Activated gamma-delta T cell treated with Interleukin-2 at 50 U/mL for 16 hours (primary cell): Measurements from ENCODE around the gene TENM4.

Experiments
- DNase-seq: peaks from one replicate; pipeline ENCODE4 v3.0.0-alpha.2; 2020

The TENM4 gene

GRCh38 chr11:79101656-79102055, 339.2 kb downstream of the TENM4 start:
- DNase-seq, result no peak

- no peak for DNase-seq
Measured at GRCh38 chr11:79100093-79100910, 340.5 kb downstream of the TENM4 start.

GRCh38 chr11:79098146-79098545, 342.7 kb downstream of the TENM4 start:
- no peak for DNase-seq

- DNase-seq, result no peak
Measured at GRCh38 chr11:79097246-79097875, 343.5 kb downstream of the TENM4 start.

- no peak for DNase-seq
Measured at GRCh38 chr11:79095424-79095823, 345.4 kb downstream of the TENM4 start.

- DNase-seq, result no peak
Measured at GRCh38 chr11:79094616-79095015, 346.2 kb downstream of the TENM4 start.

GRCh38 chr11:79092791-79093353, 348.0 kb downstream of the TENM4 start:
- DNase-seq, result no peak

GRCh38 chr11:79090191-79090705, 350.6 kb downstream of the TENM4 start:
- DNase-seq, result no peak

- DNase-seq, result no peak
Measured at GRCh38 chr11:79089601-79090000, 351.2 kb downstream of the TENM4 start.

- DNase-seq, result no peak
Measured at GRCh38 chr11:79088967-79089366, 351.9 kb downstream of the TENM4 start.

GRCh38 chr11:79087961-79088318, 352.9 kb downstream of the TENM4 start:
- DNase-seq, result no peak

- no peak for DNase-seq
Measured at GRCh38 chr11:79087238-79087960, 353.4 kb downstream of the TENM4 start.

GRCh38 chr11:79086056-79086455, 354.8 kb downstream of the TENM4 start:
- no peak for DNase-seq

GRCh38 chr11:79084382-79084781, 356.4 kb downstream of the TENM4 start:
- DNase-seq, result no peak

- DNase-seq, result no peak
Measured at GRCh38 chr11:79083352-79083751, 357.5 kb downstream of the TENM4 start.

GRCh38 chr11:79082907-79083306, 357.9 kb downstream of the TENM4 start:
- DNase-seq, result no peak

GRCh38 chr11:79082280-79082679, 358.6 kb downstream of the TENM4 start:
- no peak for DNase-seq

- no peak for DNase-seq
Measured at GRCh38 chr11:79081471-79082031, 359.3 kb downstream of the TENM4 start.

- no peak for DNase-seq
Measured at GRCh38 chr11:79080551-79080950, 360.3 kb downstream of the TENM4 start.

- DNase-seq, result no peak
Measured at GRCh38 chr11:79078999-79079398, 361.8 kb downstream of the TENM4 start.

- no peak for DNase-seq
Measured at GRCh38 chr11:79078456-79078855, 362.4 kb downstream of the TENM4 start.

GRCh38 chr11:79077702-79078330, 363.0 kb downstream of the TENM4 start:
- no peak for DNase-seq
